HepG2 (cell line): ENCODE data around the gene PTGDS. TPM values are rescaled to one million over a fixed set of nuclear protein-coding genes. Genes with fewer than 3 reads are reported as not detected.

Experiments
- ATAC-seq: fragments of 200-7000 bp; cut with Tn5 transposase; 3 replicates; pipeline ENCODE4 v1.9.1; 2020; ENCODE audit warnings: mild to moderate bottlenecking, moderate library complexity
- BruUV-seq: library from RNA; stranded (reverse); fragments of 400-500 nt; replicated peaks from 2 replicates; lab custom pipeline; 2021; lab: Mats Ljungman, UMichigan
- CTCF ChIA-PET: fragments of 300-600 bp; formaldehyde crosslinking; extraction: SDS; loops from one replicate; lab custom pipeline; 2021; ENCODE audit warnings: low total read pairs, inconsistent platforms, low intra/inter-chr PET ratio; lab: Yijun Ruan, JAX
- POLR2A ChIA-PET: fragments of 350-600 bp; sonication (Branson Sonifier 250); formaldehyde crosslinking; loops from one replicate; lab custom pipeline; 2020; ENCODE audit warnings: antibody characterized with exemption, inconsistent platforms; lab: Yijun Ruan, JAX
- DNase-seq: peaks from one replicate; pipeline ENCODE4 v3.0.0-alpha.2; 2015; ENCODE audit warnings: low spot score
- FAIRE-seq: peaks from 3 replicates; lab custom pipeline; 2011; peaks lifted over from hg19 to GRCh38; lab: Jason Lieb, UNC
- H2AFZ ChIP-seq: one replicate; pipeline ENCODE4 v1.6.1; 2011; ENCODE audit warnings: low read length, inconsistent platforms
- H3K27ac ChIP-seq: fragments of 300-600 bp; 3 replicates; pipeline ENCODE4 v1.8.0; 2011; ENCODE audit warnings: mixed run types, mild to moderate bottlenecking, mixed read lengths, low read length, inconsistent platforms; ENCODE audit not compliant: insufficient read depth; ENCODE audit errors: extremely low read length
- H3K27me3 ChIP-seq, 2 experiments: fragments of 200-600 bp in 1 of 2; 2 replicates in 1 of 2; 3 replicates in 1 of 2; pipeline versions ENCODE4 v1.6.0 to v1.8.0; 2011; ENCODE audit warnings: low read length in 2 of 2, mild to moderate bottlenecking in 2 of 2, moderate library complexity in 2 of 2, inconsistent platforms in 1 of 2; ENCODE audit not compliant: insufficient read depth in 2 of 2, control insufficient read depth in 1 of 2
- H3K36me3 ChIP-seq, 2 experiments: fragments of 200-600 bp in 1 of 2; replicated peaks in 1 of 2; 2 replicates in 1 of 2; 3 replicates in 1 of 2; pipeline versions ENCODE4 v1.5.1 to v1.8.0; 2011; ENCODE audit warnings: low read length in 2 of 2, inconsistent platforms in 1 of 2; ENCODE audit not compliant: insufficient read depth in 2 of 2, control insufficient read depth in 1 of 2
- H3K4me1 ChIP-seq: 2 replicates; pipeline ENCODE4 v1.5.1; 2012; ENCODE audit warnings: low read length, inconsistent platforms; ENCODE audit not compliant: insufficient read depth
- H3K4me2 ChIP-seq: 2 replicates; pipeline ENCODE4 v1.6.0; 2011; ENCODE audit warnings: low read depth, low read length, inconsistent platforms
- H3K4me3 ChIP-seq, 3 experiments: fragments of 200-600 bp in 1 of 3; sonication (generic), shearing (Covaris generic) in 1 of 3; replicated peaks in 1 of 3; 2 replicates each; pipeline ENCODE4 v1.5.1; 2011 to 2016; ENCODE audit warnings: low read length in 3 of 3, inconsistent platforms in 2 of 3, low read depth in 2 of 3, mild to moderate bottlenecking in 2 of 3, control low read depth in 1 of 3, mixed read lengths in 1 of 3; ENCODE audit not compliant: insufficient read depth in 1 of 3
- H3K79me2 ChIP-seq: one replicate; pipeline ENCODE4 v1.6.1; 2011; ENCODE audit warnings: low read length, inconsistent platforms; ENCODE audit not compliant: insufficient read depth
- H3K9ac ChIP-seq: 2 replicates; pipeline ENCODE4 v1.6.0; 2011; ENCODE audit warnings: mild to moderate bottlenecking, low read depth, low read length, inconsistent platforms; ENCODE audit not compliant: insufficient read depth
- H3K9me3 ChIP-seq: 2 replicates; pipeline ENCODE4 v1.5.1; 2012; ENCODE audit warnings: mild to moderate bottlenecking, low read length
- H4K20me1 ChIP-seq: 2 replicates; pipeline ENCODE4 v1.6.0; 2011; ENCODE audit warnings: inconsistent platforms, mild to moderate bottlenecking, low read length, moderate library complexity; ENCODE audit not compliant: insufficient read depth
- CHCHD3 ChIP-seq: sonication (generic); formaldehyde crosslinking; IDR thresholded peaks from 2 replicates; pipeline ENCODE4 v1.8.0; 2022; ENCODE audit warnings: mild to moderate bottlenecking, missing genetic modification reagents, moderate library complexity
- ELF1 ChIP-seq: sonication (generic); formaldehyde crosslinking; IDR thresholded peaks from 2 replicates; pipeline ENCODE4 v1.4.0; 2020; ENCODE audit warnings: missing genetic modification reagents
- GZF1 ChIP-seq: sonication (generic); formaldehyde crosslinking; IDR thresholded peaks from 2 replicates; pipeline ENCODE4 v1.5.1; 2020; ENCODE audit warnings: mild to moderate bottlenecking, missing genetic modification reagents
- NR2F6 ChIP-seq, 2 experiments: IDR thresholded peaks; 2 replicates each; pipeline ENCODE4 v1.6.1; 2016; ENCODE audit warnings: antibody characterized with exemption in 1 of 2, mild to moderate bottlenecking in 1 of 2
- PITX1 ChIP-seq: sonication (generic); formaldehyde crosslinking; IDR thresholded peaks from 2 replicates; pipeline ENCODE4 v1.5.1; 2020; ENCODE audit warnings: mild to moderate bottlenecking, missing genetic modification reagents
- PRDM10 ChIP-seq: sonication (generic); formaldehyde crosslinking; IDR thresholded peaks from 2 replicates; pipeline ENCODE4 v1.4.0; 2020; ENCODE audit warnings: low read depth, missing genetic modification reagents
- RXRB ChIP-seq: IDR thresholded peaks from 2 replicates; pipeline ENCODE4 v1.6.1; 2016; ENCODE audit warnings: borderline replicate concordance, missing genetic modification reagents, missing compliant biosample characterization
- WGBS: methylation state at CpG from one replicate; pipeline ENCODE4 v1.1.6; 2017; ENCODE audit warnings: low lambda C conversion rate; 5-methylcytosine and 5-hydroxymethylcytosine counted together
- in situ Hi-C: cut with HindIII; loops from 2 replicates; pipeline ENCODE4 v1.10.0; 2017; ENCODE audit warnings: low pct_unique_long_range_greater_than_20kb; ENCODE audit not compliant: extremely low pct_ligation_motif_present
- intact Hi-C: fragments of 100-400 bp; cut with micrococcal nuclease; formaldehyde crosslinking; loops from one replicate; pipeline ENCODE4 v1.10.0; 2022; ENCODE audit not compliant: unreplicated experiment
- polyA plus RNA-seq, 8 experiments: library from polyadenylated mRNA; depleted of rRNA in 3 of 8; stranded (reverse) in 7 of 8; unstranded in 1 of 8; fragments of >200 nt; fragmentation: Illumina TruSeq in 4 of 8; extraction: Trizol in 4 of 8; gene quantifications; 2 replicates each; pipeline versions ENCODE4 v1.2.1 to v1.2.3, GENCODE V29; 2011 to 2016; ENCODE audit warnings: low read depth in 4 of 8, missing spikeins in 1 of 8, mixed read lengths in 1 of 8; ENCODE audit not compliant: insufficient read depth in 1 of 8
- total RNA-seq, 5 experiments: library from RNA; depleted of rRNA; stranded (reverse); fragments of >200 nt; fragmentation: Illumina TruSeq; extraction: Trizol; gene quantifications; 2 replicates each; pipeline ENCODE4 v1.2.3, GENCODE V29; 2016; ENCODE audit warnings: low read depth in 1 of 5

The PTGDS gene
- total and polyA plus RNA-seq, 2 of the 13 experiments (the other 11 are each of a cell fraction or from before 2014, with no cell fraction given), result 0.33 to 0.50 TPM

GRCh38 chr9:136952876-136953770 is 24.2 kb upstream of the PTGDS start:
- H3K27ac ChIP-seq, result no peak overlapping the region
- H3K79me2 ChIP-seq, result peaks cover 5% of the 10 kb centered on the region
- CTCF ChIA-PET, result no interaction called here
- 95% methylated on average over 14 of the region's 44 CpGs for WGBS
- no peaks in the 10 kb centered on the region for H3K9me3 ChIP-seq
- no peak overlapping the region for H3K4me3 ChIP-seq
- no peak for DNase-seq
- no peak for ATAC-seq
- no peaks in the 10 kb centered on the region for H3K36me3 ChIP-seq
- H2AFZ ChIP-seq, result no peak overlapping the region
- intact Hi-C loops, result no loop called here
- BruUV-seq, result no TSS peak
- no peaks in the 10 kb centered on the region for H4K20me1 ChIP-seq
- TF ChIP-seq ELF1 (CRISPR knock-in tag), result no peak
- no peak for TF ChIP-seq RXRB (CRISPR knock-in tag)
- no peak for TF ChIP-seq PRDM10 (CRISPR knock-in tag)
- TF ChIP-seq GZF1 (CRISPR knock-in tag), result no peak
- TF ChIP-seq NR2F6 (IDR thresholded peaks at IDR 0.05), result no peak
- TF ChIP-seq NR2F6 (CRISPR knock-in tag; IDR thresholded peaks at IDR 0.05), result no peak
- no peak for TF ChIP-seq CHCHD3 (CRISPR knock-in tag)
- TF ChIP-seq PITX1 (CRISPR knock-in tag), result no peak
- no peak overlapping the region for H3K9ac ChIP-seq
- in situ Hi-C loops, result no loop called here
- no peak overlapping the region for H3K4me2 ChIP-seq
- H3K4me1 ChIP-seq, result peaks cover 25% of the 10 kb centered on the region
- peaks cover under 1 to 1% of the 10 kb centered on the region in 2 experiments; a peak in 1 of 5 replicates for H3K27me3 ChIP-seq
- FAIRE-seq, result no peak
- POLR2A ChIA-PET, result no interaction called here
